ENCODE data around the gene SLX9.
"Not testable (repeated sequence)": the region's sequence is repeated elsewhere in the genome, so short reads cannot be mapped to it uniquely, and the experiment has no call there.

DNA sequence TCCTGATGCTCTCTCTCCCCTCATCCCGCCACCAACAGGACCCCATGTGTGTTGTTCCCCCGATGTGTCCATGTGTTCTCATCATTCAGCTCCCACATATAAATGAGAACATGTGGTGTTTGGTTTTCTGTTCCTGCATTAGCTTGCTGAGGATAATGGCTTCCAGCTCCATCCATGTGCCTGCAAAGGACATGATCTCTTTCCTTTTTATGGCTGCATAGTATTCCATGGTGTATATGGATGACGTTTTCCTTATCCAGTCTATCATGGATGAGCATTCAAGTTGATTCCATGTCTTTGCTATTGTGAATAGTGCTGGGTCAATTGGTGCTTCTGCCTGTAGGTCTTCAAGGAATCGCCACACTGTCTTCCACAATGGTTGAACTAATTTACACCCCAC lies 84.7 kb downstream of the SLX9 start:
- TF ChIP-seq POLR2A, EP300, POLR2AphosphoS5 (IDR thresholded peaks at IDR 0.05): not testable (repeated sequence)
- TF ChIP-seq, protein P1, sequence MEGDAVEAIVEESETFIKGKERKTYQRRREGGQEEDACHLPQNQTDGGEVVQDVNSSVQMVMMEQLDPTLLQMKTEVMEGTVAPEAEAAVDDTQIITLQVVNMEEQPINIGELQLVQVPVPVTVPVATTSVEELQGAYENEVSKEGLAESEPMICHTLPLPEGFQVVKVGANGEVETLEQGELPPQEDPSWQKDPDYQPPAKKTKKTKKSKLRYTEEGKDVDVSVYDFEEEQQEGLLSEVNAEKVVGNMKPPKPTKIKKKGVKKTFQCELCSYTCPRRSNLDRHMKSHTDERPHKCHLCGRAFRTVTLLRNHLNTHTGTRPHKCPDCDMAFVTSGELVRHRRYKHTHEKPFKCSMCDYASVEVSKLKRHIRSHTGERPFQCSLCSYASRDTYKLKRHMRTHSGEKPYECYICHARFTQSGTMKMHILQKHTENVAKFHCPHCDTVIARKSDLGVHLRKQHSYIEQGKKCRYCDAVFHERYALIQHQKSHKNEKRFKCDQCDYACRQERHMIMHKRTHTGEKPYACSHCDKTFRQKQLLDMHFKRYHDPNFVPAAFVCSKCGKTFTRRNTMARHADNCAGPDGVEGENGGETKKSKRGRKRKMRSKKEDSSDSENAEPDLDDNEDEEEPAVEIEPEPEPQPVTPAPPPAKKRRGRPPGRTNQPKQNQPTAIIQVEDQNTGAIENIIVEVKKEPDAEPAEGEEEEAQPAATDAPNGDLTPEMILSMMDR (IDR thresholded peaks at IDR 0.05) = not testable (repeated sequence)

All from stomach (tissue), 4 donors.